ENCODE measurements around the gene CMPK1.
"Not testable (repeated sequence)": the region's sequence is repeated elsewhere in the genome, so short reads cannot be mapped to it uniquely, and the experiment has no call there.

Gene CMPK1

DNA sequence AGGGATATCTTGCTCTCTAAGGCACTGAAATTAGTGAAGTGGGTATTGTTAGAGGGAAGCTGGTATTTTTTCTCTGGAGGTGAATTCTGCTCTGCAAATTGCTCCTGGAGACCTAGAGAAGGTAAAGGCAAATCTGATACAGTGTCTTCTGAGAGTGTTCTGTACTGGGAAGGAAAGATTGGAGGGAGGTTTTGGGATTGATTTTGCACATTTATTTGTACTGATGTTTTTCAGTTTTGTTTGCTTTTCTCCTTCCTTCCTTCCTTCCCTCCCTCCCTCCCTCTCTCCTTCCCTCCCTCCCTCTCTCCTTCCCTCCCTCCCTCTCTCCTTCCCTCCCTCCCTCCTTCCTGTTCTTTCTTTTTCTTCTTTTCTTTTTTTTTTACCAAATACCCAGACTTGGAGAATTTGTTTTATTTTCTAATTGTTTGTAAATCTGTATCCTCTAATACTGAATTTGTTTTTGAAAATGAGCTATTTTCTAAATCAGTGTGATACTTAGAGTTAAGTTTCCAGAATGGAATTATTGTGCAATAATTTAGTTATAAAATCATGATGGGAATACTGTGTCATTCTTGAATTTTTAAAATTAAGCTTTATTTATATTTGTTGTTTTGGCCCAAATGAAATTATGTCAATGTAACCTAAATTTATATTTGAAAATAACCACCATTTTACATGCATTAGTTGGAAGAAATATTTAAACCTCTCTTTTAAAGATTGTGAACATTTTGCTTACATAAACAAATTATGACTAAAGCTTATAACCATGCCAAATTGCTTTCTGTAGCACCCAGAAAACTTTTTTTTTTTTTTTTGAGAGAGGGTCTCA, 4.9 kb downstream of the CMPK1 start:
- DNase-seq (ENCODE audit: low spot score), result no peak

DNA sequence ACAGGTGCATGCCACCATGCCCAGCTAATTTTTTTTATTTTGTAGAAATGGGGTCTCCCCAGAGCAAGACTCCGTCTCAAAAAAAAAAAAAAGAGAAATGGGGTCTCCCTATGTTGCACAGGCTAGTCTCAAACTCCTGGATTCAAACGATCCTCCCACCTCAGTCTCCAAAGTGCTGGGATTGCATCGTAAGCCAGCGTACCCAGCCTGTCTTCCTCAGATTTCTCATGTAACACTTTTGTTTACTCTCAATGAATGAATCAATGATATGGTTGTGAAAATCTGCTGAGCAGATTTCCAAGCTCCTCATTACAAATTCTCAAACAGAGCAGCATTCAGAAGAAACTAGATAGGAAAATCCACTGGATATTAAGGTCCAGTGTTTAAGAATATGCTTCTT, 6.6 kb downstream of the CMPK1 start:
- no peak for DNase-seq (ENCODE audit: low spot score)

DNA sequence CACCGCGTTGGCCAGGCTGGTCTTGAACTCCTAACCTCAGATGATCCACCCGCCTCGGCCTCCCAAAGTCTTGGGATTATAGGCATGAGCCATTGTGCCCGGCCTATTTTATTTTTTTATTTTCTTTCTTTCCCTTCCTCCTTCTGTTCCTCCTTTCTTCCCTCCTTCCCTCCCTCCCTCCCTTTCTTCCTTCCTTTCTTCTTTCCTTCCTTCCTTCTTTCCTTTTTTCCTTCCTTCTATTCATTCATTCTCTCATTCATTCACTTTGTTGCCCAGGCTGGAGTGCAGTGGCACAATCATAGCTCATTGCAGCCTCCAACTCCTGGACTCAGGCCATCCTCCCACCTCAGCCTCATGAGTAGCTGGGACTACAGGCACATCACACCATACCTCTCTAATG, 13.4 kb downstream of the CMPK1 start:
- not testable (repeated sequence) for DNase-seq (ENCODE audit: low spot score)

DNA sequence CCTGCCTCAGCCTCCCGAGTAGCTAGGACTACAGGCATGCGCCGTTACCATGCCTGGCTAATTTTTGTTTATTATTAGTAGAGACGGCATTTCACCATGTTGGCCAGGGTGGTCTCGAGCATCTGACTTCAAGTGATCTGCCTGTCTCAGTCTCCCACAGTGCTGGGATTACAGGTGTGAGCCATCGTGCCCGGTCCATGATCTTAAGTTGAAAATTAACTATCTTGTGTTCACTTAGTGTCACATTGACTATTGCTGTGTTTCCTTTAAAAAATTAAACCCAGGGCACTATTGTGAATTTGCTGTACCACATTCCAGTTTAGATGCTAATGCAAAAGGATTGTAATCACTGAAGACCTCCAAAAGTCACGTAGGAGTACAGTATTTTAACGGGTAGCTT, 14.1 kb downstream of the CMPK1 start:
- DNase-seq (ENCODE audit: low spot score), result no peak

DNA sequence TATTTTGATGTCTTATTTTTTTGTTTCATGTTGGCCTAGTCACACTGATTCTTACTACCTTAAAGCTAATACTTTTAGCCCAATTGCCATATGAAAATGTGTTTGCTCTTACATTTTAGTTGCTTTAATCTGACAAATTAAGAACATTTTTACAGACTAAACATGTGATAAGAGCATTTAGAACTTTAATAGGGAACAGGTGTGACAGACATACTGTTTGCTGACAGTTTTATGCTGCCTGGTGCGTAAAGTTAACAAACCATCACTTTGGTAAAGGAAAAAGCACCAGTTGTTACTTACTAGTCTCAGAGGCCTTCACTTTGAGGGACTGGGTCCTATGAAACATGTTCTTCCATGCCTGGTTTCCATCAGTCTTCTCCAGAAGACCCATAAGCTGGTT, 14.7 kb downstream of the CMPK1 start:
- DNase-seq (ENCODE audit: low spot score), result no peak

DNA sequence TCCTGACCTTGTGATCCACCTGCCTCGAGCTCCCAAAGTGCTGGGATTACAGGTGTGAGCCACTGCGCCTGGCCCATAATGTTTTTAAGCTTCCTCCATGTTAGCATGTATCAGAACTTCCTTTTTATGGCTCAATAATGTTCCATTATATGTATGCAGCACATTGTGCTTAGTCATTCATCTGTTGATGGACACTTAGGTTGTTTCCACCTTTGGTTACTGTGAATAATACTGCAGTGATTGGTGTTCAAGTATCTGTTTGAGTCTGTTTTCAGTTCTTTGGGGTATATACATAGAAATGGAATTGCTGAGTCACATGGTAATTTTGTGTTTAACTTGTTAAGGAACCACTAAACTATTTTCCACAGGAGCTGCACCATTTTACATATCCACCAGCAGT, 17.7 kb downstream of the CMPK1 start:
- DNase-seq (ENCODE audit: low spot score), result no peak

DNA sequence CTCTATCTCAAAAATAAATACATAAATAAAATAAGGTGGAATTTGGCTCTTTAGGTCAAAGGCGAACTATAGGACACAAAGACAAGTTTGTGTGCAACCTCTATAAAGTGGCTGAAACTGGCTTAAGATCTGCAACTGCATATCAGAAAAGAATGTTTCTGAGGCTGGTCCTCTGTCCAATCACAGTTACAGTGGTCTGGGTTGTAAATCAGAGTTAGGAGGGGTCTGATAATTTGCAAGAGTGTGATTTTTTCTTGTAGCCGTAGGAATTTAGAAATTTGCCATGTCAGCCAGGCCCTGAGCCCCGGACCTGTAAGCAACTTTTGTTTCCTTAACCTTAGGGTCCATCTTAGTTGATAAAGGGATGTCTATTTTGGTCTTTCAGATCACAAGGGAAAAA, 27.8 kb downstream of the CMPK1 start:
- no peak for DNase-seq (ENCODE audit: low spot score)

DNA sequence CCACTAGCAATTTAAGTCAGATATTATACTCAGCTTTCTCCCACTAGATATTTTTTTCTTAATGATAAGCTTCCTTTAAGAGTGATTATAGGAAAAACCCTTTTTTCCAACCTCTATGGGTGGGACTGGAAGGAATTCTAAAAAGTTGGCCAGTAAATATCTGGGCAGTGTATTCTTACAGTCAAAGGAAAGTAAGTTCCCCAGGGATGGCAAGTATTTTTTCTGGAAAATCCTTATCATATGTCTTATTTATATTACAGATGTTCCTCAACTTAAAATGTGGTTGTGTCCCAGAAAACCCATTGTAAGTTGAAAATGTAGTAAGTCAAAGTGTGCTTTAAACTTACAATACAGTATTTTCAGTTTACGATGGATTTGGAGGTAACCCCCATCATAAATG, 29.2 kb downstream of the CMPK1 start:
- DNase-seq (ENCODE audit: low spot score), result no peak

DNA sequence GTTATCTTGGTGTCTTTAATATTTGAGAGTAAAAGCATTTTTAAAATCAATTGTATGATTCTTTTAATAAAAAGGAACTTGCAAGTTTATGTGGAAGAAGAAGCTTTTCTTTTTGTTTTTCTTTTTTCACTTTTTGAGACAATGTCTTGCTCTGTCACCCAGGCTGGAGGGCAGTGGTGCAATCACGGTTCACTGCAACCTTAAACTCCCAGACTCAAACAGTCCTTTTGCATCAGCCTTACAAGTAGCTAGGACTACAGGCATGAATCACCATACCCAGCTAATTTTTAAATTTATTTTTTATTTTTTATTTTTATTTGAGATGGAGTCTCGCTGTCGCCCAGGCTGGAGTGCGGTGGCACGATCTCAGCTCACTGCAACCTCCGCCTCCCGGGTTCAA, 34.1 kb downstream of the CMPK1 start:
- no peak for DNase-seq (ENCODE audit: low spot score)

DNA sequence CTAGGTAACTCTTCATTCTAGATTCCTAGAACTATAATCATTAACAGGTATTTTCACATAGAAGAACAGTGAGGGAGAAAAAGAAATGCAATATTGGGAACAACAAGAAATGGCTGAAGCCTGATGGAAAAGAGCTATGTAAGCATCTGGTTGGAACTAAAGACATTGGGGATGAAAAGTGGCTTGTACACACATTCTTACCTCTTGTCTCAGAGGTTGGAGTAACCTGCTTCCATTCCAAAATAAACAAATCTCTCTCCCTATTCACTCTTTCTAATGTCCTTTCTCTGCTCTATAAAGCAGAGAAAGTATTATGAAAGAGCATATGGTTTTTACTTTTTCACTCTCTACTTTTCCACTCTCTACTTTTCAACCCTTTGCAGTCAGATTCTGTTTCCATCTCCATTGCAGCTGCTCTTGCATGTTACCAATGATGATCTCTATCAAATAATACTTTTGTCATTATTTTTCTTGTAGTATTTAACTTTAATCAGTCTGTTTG, 37.5 kb downstream of the CMPK1 start:
- no peak for DNase-seq (ENCODE audit: low spot score)

DNA sequence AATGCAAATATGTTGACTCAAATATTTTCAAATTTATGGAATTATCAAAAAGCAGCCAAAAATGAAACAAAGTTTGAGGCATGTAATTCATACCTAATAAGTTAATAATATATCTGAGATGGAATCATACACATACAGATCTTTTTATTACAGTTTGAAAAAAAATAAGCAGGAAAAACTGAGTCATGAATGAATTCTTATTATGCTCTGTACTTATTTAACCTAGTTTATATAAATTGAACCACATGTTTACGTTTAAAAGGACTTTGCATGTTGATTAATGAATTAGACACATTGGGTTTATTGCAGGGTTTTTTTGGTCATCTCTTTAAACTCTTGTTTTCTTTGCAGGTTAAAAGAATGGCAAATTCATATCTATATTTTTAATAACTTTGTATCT, 40.9 kb downstream of the CMPK1 start:
- no peak for DNase-seq (ENCODE audit: low spot score)

DNA sequence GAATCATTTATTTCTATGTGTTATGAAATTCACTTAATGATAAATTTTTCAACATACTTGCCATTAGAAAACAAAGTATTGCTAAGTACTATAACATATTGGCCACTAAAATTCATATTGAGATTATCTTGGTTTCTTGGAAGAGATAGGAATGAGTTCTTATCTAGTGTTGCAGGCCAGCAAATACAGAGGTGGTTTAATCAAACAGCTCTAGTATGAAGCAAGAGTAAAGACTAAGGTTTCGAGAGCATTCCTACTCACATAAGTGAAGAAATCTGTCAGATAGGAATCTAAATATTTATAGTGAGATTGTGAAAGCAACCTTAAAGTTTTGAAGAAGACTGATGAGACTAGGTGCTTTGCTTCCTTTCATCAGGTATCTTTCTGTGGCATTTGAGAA, 44.6 kb downstream of the CMPK1 start:
- DNase-seq (ENCODE audit: low spot score), result no peak

DNA sequence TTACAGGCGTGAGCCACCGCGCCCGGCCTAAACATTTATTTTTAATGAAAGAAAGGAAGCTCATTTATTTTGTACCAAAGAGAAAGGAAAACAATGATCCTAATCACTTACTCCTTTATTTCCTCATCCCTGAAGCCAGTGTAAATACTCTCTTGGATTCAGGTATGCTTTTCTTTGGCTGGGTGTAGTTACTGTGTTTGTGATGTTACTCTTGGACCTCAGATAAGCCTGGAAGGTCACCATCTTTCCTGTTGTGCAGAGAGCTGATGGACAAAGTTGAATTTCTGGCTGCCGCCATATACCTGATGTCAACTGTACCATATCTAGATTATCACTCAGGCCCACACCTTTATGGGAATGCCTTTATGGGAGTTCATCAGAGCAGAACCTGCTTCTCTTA, 47.1 kb downstream of the CMPK1 start:
- DNase-seq (ENCODE audit: low spot score), result no peak

DNA sequence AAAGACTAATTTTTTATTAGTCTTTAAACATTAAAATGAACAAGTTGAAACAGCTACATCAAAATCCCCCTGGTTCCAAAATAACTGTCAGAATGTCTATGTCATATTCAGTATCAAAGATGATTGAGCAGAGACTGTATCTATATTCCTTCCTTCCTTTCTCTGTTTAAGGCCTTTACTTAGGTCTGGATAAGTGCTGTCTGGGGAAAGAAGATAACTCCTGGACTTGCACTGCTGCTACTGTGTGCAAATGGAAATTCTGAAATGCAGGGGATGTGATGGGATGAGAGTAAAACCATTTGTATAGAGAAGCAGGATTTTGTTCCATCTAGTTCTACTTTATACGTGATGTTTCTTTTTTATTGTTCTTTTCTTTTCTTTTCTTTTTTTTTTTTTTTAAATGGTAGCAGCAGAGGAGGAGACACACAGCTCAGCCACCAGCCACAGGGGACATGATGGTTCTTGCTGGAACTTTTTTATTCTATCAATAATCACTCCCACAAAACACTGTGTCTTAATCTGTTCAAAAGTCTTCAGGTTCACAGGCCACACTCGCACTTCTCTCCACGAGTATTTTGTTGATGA, 48.9 kb downstream of the CMPK1 start:
- DNase-seq (ENCODE audit: low spot score), result no peak

DNA sequence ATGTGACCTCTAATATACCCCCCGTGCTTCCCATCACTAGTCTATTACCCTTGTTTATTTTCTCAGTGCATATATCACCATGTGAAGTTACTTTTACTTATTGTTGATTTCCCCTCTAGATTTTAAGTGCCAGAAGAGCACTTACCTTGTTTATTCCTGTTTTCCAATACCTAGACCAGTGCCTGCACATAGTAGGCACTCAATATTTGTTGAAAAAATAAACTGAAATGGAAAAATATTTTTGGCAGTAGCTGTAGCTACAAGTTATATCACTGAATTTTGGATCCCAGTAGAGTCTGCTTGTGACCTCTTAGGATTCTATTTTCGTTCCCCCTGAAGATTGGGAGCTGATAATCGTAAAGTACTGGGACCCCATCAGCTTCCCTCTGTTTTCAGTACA, 50.5 kb downstream of the CMPK1 start:
- no peak for DNase-seq (ENCODE audit: low spot score)

DNA sequence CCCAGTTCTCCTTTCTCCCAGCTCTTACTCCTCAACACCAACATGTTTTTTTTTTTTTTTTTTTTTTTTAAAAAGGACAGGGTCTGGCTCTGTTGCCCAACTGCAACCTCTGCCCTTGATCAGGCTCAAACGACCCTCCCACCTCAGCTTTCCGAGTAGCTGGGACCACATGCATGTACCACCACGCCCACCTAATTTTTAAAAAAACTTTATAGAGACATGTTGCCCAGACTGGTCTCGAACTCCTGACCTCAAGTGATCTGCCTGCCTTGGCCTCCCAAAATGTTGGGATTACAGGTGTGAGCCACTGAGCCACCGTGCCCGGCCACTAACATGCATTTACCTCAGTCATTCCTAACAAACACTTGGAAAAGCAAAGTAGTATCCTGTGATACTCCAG, 51.4 kb downstream of the CMPK1 start:
- no peak for DNase-seq (ENCODE audit: low spot score)

DNA sequence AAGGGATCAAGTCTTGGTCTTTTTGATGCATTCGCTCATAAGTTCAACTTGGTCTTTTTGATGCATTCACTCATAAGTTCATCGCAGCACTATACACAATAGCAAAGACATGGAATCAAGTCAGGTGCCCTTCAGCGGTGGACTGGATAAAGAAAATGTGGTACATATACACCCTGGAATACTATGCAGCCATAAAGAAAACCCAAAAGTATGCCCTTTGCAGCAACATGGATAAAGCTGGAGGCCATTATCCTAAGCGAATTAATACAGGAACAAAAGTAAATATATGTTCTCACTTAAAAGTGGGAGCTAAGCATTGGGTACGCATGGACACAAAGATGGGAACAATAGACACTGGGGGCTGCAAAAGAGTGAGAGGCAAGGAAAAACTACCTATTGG, 52.7 kb downstream of the CMPK1 start:
- no peak for DNase-seq (ENCODE audit: low spot score)

DNA sequence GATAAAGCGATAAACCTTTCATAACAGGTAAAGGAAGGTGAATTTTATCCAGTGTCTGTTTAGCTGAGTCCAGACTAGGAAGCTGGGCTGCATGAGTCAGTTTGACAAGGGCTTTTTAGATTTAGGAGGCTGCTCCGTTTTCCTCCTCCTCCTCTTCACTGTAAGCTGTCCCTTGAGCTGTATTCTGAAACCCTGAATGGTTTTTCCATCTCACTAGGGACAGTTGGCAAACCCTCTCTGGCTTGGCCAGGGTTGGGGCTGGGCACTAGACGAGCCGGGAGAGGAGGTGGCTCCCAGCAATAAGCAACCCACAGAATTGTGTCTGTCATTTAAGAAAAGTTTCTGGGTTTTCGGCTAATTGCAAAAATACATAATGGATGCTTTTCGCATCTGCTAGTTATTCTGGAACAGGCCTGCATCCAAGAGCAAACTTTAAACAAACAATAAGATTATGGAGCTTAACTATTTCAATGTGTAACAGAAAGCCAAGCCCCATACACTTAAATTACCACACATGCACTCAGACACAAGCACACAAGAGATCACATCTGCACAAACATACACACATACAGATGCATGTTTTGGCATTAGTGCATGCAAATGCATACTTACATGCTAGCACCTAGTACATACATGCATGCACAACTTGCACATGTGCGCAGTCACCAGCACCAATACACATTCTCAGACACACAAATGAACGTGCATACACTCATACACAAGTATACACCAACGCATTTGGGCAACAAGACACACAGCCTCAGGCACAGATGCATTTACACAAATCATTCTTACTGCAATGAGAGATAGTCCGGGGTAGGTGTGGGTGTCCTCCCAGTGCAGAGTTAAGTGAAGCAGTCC, 54.7 kb downstream of the CMPK1 start:
- DNase-seq (ENCODE audit: low spot score), result no peak

DNA sequence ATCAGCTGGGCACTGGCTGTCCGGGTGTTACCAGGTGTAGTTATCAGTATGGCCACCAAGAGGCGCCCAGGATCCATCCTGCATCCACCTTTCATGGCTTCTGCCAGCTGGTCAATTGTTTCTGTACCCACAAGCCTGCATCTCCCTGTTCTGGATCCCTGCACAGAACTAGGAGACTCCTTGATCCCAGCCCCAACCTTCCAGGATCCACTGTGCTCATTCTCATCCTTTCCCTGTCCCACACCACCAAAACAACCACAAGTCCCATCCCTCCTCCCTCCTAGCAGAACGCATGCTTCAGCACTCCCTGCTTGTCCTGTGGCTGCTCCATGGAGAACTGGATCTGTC, 55.3 kb downstream of the CMPK1 start:
- DNase-seq (ENCODE audit: low spot score), result peak; percentile 13

DNA sequence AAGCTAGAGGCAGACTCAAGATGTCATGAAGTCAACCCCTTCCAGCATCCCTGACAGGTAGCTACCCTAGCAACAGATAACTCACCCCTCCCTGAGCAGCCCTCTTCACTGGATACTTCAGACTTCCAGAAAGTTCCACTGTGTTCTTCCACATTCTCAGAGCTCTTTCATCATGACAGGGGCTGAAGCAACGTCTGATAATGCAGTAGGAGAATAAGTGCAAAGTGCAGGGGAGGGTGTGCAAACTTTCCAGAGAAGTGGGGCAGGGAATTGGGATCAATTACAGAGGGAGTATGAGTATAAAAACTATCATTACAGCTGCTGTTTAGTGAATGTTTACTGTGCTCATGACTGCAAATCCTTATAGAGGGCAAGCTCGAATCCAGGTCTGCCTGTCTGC, 56.1 kb downstream of the CMPK1 start:
- DNase-seq (ENCODE audit: low spot score), result no peak

DNA sequence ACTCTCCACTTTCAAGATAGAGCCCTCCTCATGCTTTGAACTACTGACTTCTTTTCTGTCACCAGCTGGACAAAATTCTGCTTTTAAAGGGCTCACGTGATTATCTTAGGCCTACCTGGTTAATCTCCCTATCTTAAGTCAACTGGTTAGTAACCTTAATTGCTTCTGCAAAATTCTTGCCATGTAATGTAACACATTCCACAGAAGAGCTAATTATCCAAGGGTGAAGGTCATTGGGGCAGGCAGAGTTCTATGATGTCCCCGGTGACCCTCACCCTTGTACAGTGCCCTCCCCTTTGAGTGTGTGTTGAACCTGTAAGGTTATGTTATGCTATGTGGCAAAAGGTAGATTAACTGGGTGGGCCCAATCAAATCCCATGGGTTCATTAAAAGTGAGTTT, 57.3 kb downstream of the CMPK1 start:
- DNase-seq (ENCODE audit: low spot score), result no peak

DNA sequence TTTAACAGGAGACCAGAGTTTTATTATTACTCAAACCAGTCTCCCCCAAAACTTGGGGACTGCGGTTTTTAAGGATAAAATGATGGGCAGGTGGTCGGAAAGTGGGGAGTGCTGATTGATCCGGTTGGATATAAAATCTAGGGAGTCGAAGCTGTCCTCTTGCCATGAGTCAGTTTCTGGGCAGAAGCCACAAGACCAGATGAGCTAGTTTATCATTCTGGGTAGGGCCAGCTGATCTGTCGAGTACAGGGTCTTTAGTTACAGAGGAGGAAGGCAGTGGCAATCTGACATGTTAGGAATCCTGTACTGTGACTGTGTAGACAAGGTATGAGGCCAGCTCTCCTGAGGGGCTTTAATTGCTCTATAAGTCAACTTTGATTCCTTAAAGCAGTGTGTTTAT, 59.6 kb downstream of the CMPK1 start:
- no peak for DNase-seq (ENCODE audit: low spot score)

DNA sequence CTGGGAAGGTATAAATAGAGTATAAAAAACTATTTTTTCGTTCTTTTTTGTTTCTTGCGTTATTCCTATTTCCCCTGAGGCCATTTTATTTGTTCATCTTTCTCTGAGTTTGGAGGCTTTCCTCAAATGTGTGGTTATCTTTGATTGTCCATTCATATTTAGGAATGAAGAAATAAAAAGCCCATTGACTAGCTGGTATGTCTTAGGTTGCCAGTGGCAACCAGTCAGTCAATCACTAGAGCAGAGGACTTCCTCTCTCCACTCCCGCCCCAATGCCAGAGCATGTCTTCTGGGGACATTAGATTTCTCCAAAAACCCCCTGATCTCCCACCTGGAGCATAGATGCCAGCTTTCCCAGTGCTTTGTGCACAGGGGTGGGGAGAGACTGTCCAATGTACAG, 61.8 kb downstream of the CMPK1 start:
- no peak for DNase-seq (ENCODE audit: low spot score)

All from globus pallidus (tissue), 1 donor.